ENCODE results near the gene RAB25. TPM values are rescaled to one million over a fixed set of nuclear protein-coding genes. Genes with fewer than 3 reads are reported as not detected.
A peak's percentile ranks its signal among the peaks of the same experiment; 100 is the strongest.
"Not testable (repeated sequence)": the region's sequence is repeated elsewhere in the genome, so short reads cannot be mapped to it uniquely, and the experiment has no call there.

Gene RAB25
- polyA plus RNA-seq, 1 donor: 46.9 TPM

DNA sequence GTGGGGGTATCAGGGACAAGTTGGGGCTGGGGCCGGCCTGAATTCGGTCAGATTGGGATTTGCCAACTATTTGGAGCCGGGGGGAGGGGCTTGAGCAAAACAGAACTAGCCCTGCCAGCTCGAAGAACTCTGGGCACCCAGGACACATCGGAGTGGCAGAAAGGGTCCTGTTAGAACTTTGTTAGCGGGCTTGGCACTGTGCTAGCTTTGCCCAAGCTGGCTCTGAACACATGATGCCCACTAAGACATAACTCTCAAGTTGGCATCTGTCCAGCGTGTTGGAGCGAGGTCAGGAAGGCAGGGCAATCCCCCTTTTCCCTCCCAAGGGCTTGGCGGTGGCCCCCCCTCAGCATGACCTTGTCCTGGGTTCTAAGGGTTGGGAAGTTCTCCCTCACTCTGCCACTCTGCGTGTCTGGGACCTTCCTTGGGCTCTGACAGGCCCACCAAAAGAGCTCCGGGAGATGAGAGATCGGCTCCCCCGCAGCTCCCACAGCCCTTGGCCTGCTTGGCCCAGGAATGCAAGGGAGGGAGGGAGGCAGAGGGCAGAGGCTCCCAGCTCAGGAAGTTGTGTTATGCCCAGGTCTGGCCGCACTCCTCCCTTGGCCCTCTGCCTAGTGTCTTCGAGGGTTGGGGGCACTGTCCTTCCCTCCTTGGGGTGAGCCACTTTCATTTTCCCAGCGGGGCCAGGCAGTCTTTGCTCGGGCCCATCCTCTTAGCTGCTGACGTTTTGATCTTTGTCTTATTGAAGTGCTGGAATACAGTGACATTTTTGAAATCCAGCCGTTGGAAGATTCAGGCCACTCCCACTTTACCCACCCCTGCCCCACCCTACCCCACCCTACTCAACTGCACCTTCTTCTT, 54.8 kb downstream of the RAB25 start:
- peak; percentile 67 for DNase-seq

DNA sequence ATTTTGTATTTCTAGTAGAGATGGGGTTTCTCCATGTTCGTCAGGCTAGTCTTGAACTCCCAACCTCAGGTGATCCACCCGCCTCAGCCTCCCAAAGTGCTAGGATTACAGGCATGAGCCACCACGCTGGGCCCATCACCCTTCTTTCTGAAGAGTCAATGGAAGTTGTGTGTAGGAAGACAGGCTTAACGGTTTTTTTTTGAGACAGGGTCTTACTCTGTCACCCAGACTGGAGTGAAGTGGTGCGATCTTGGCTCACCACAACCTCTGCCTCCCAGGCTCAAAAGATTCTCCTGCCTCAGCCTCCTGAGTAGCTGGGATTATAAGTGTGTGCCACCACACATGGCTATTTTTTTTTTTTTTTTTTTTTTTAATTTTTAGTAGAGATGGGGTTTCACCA, 55.8 kb downstream of the RAB25 start:
- DNase-seq: not testable (repeated sequence)

DNA sequence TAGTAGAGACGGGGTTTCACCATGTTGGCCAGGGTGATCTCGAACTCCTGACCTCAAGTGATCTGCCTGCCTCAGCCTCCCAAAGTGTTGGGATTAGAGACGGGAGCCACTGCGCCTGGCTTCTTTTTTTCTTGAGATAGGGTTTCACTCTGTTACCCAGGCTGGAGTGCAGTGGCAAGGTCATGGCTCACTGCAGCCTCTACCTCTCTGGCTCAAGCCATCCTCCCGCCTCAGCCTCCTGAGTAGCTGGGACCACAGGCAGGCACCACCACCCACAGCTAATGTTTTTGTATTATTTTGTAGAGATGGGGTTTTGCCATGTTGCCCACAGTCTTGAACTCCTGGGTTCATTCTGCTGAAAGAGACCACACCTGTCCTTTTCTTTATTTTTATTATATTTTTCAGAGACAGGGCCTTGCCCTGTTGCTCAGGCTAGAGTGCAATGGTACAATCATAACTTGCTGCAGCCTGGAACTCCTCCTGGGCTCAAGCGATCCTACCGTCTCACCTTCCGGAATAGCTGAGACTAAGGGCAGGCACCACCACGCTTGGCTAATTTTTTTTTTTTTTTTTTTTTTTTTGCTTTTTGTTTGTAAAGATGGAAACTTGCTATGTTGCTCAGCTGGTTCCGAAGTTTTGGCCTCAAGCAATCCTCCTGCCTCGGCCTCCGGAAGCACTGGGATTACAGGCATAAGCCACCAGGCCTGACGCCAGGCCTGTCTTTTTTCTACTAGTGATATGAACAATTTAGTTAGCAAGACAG, 56.6 kb downstream of the RAB25 start:
- no peak for DNase-seq

DNA sequence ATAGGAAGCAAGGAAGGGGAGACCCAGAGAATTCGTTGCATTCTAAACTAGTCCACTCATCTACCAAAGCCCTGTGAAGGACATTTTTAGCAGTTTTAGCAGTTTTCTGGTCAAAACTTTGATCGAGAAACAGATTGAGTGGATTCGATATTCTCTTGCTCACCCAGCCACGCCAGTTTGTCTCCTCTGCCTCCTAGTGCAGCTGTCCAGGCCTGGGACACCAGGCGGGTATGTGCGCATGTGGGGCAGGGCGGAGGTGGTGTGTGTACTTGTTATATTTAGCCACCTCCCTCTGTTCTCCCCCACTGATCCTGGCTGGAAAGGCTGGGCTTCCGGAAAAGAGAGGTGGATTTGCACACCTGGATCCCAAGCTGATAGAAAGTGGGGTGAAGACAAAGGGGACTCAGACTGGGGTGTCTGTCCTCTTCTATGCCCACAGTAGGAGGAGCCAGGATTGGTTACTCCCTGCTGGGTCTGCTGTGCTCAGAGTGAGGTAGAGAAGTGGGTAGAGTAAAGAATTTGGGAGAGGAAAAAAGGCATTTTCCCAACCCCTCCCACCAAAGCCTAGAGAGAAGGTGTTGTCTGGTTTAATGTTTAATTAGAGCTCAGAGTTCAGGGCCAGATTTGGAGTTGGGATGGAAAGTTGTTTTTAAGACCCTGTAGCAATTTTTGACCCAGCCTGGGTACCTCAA, 57.4 kb downstream of the RAB25 start:
- DNase-seq: no peak

DNA sequence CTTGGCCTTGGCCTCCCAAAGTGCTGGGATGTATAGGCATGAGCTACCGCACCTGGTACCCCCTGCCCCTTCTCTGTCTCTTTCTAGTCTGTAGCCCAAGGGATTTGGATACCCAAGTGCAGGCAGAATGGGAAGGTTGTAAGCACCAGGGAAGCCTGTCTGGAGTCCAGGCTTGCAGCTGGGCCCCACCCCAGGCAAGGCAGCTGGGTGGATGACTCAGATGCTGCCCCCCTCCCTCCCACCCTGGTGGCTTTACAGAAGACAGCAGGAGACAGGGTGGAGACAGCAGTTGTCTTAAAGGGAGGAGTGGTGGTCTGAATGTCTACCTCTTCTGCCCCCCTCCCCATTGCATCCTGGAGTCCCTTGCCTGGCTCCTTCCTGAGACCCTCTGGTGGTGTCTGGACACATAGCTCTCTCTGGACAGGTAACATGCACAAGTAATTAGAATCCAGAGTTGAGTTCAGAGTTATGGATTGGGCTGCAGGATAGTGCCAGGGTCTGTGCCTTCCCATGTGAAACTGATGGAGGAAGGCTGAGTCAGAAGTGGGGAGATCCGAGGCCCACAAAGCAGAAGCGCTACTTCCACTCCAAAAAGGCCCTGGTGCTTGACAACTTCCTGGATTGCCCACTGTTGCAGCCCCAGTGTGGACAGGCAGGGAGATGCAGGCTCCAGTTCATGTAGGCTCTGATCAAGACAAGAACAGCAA, 58.7 kb downstream of the RAB25 start:
- no peak for DNase-seq

Other genes starting within 250 kb of the RAB25 start
- gene GON4L, start 203.9 kb upstream of the RAB25 start, polyA plus RNA-seq (ENCODE audit: insufficient read length): 78.4 TPM
- gene SYT11, start 201.6 kb upstream of the RAB25 start, polyA plus RNA-seq (ENCODE audit: insufficient read length): 21.7 TPM
- 59.5 TPM for gene RIT1, start 149.8 kb upstream of the RAB25 start, polyA plus RNA-seq (ENCODE audit: insufficient read length)
- gene KHDC4, start 126.7 kb upstream of the RAB25 start, polyA plus RNA-seq (ENCODE audit: insufficient read length): 82.4 TPM
- gene RXFP4, start 119.5 kb upstream of the RAB25 start, polyA plus RNA-seq (ENCODE audit: insufficient read length): 0.15 TPM
- 86.7 TPM for gene ARHGEF2, start 82.6 kb upstream of the RAB25 start, polyA plus RNA-seq (ENCODE audit: insufficient read length)
- gene SSR2, start 40.2 kb upstream of the RAB25 start, polyA plus RNA-seq (ENCODE audit: insufficient read length): 362 TPM
- gene UBQLN4, start 7.4 kb upstream of the RAB25 start, polyA plus RNA-seq (ENCODE audit: insufficient read length): 56.8 TPM
- gene LAMTOR2, start 6.4 kb upstream of the RAB25 start, polyA plus RNA-seq (ENCODE audit: insufficient read length): 45.9 TPM
- 46.7 TPM for gene MEX3A, start 21.3 kb downstream of the RAB25 start, polyA plus RNA-seq (ENCODE audit: insufficient read length)
- 74.2 TPM for gene LMNA, start 53.6 kb downstream of the RAB25 start, polyA plus RNA-seq (ENCODE audit: insufficient read length)
- 19.7 TPM for gene SEMA4A, start 92.4 kb downstream of the RAB25 start, polyA plus RNA-seq (ENCODE audit: insufficient read length)
- gene SLC25A44, start 132.9 kb downstream of the RAB25 start, polyA plus RNA-seq (ENCODE audit: insufficient read length): 34.9 TPM
- gene PMF1, start 151.8 kb downstream of the RAB25 start, polyA plus RNA-seq (ENCODE audit: insufficient read length): 85.0 TPM
- gene BGLAP, start 181.0 kb downstream of the RAB25 start, polyA plus RNA-seq (ENCODE audit: insufficient read length): 4.8 TPM
- gene PAQR6, start 186.9 kb downstream of the RAB25 start, polyA plus RNA-seq (ENCODE audit: insufficient read length): 6.0 TPM
- 63.4 TPM for gene SMG5, start 221.7 kb downstream of the RAB25 start, polyA plus RNA-seq (ENCODE audit: insufficient read length)
- gene TMEM79, start 223.2 kb downstream of the RAB25 start, polyA plus RNA-seq (ENCODE audit: insufficient read length): 5.9 TPM
- gene GLMP, start 234.5 kb downstream of the RAB25 start, polyA plus RNA-seq (ENCODE audit: insufficient read length): 51.0 TPM
- gene VHLL, start 238.1 kb downstream of the RAB25 start, polyA plus RNA-seq (ENCODE audit: insufficient read length): not detected